CD4-positive, alpha-beta T cell (primary cell): ENCODE data around the gene MED20. TPM values are rescaled to one million over a fixed set of nuclear protein-coding genes. Genes with fewer than 3 reads are reported as not detected.
A peak's percentile ranks its signal among the peaks of the same experiment; 100 is the strongest.

ENCODE experiments used
- ATAC-seq: fragments of 200-7000 bp; cut with Tn5 transposase; one replicate; pipeline ENCODE4 v1.10.0; 2022; ENCODE audit warnings: mild to moderate bottlenecking; ENCODE audit not compliant: poor library complexity
- CTCF ChIA-PET: fragments of 350-600 bp; sonication (Branson Sonifier 250); formaldehyde crosslinking; loops from one replicate; lab custom pipeline; 2021; ENCODE audit warnings: antibody characterized with exemption, inconsistent platforms; lab: Charles Lee
- POLR2A ChIA-PET: fragments of 350-600 bp; sonication (Branson Sonifier 250); formaldehyde crosslinking; loops from one replicate; lab custom pipeline; 2021; ENCODE audit warnings: antibody characterized with exemption, inconsistent platforms; lab: Charles Lee
- DNase-seq, 14 experiments: peaks; one replicate each; pipeline ENCODE4 v3.0.0-alpha.2; 2013 to 2020; ENCODE audit warnings: mixed read lengths in 2 of 14
- H3K27ac ChIP-seq, 2 donors: one replicate each; pipeline versions ENCODE4 v1.5.1 to v1.7.0; 2013; ENCODE audit warnings: low read length in 2 of 2, low read depth in 1 of 2, mild to moderate bottlenecking in 1 of 2
- H3K27me3 ChIP-seq, 2 experiments: 1 replicate in 1 of 2; 2 replicates in 1 of 2; pipeline versions ENCODE4 v1.6.1 to v1.7.0; 2013; ENCODE audit warnings: low read length in 2 of 2, control low read depth in 1 of 2, mild to moderate bottlenecking in 1 of 2, moderate library complexity in 1 of 2; ENCODE audit not compliant: insufficient read depth in 2 of 2, control insufficient read depth in 1 of 2
- H3K36me3 ChIP-seq: one replicate; pipeline ENCODE4 v1.6.1; 2013; ENCODE audit warnings: low read length, control low read depth; ENCODE audit not compliant: insufficient read depth
- H3K4me1 ChIP-seq: one replicate; pipeline ENCODE4 v1.6.1; 2013; ENCODE audit warnings: low read length, control low read depth; ENCODE audit not compliant: insufficient read depth
- H3K4me3 ChIP-seq: one replicate; pipeline ENCODE4 v1.5.1; 2013; ENCODE audit warnings: mild to moderate bottlenecking, low read length, moderate library complexity
- H3K9me3 ChIP-seq, 2 experiments: 1 replicate in 1 of 2; 2 replicates in 1 of 2; pipeline versions ENCODE4 v1.6.1 to v1.7.0; 2013; ENCODE audit warnings: low read length in 2 of 2, mild to moderate bottlenecking in 2 of 2, control low read depth in 1 of 2, moderate library complexity in 1 of 2; ENCODE audit not compliant: control insufficient read depth in 1 of 2, insufficient read depth in 1 of 2
- H3K27ac Mint-ChIP-seq: one replicate; pipeline ENCODE4 v1.8.0; 2020; ENCODE audit warnings: mixed read lengths
- H3K27me3 Mint-ChIP-seq: one replicate; pipeline ENCODE4 v1.8.0; 2021; ENCODE audit warnings: mixed read lengths
- H3K36me3 Mint-ChIP-seq: one replicate; pipeline ENCODE4 v1.8.0; 2021; ENCODE audit warnings: low read depth, mixed read lengths
- H3K4me1 Mint-ChIP-seq: one replicate; pipeline ENCODE4 v1.8.0; 2021; ENCODE audit warnings: low read depth, mixed read lengths
- H3K4me3 Mint-ChIP-seq: one replicate; pipeline ENCODE4 v1.8.0; 2020; ENCODE audit warnings: mild to moderate bottlenecking, mixed read lengths
- H3K9me3 Mint-ChIP-seq: one replicate; pipeline ENCODE4 v1.8.0; 2020; ENCODE audit warnings: mixed read lengths
- CTCF ChIP-seq: fragments of 200-600 bp; IDR thresholded peaks from one replicate; pipeline ENCODE4 v1.8.0; 2022; ENCODE audit warnings: antibody characterized with exemption, mild to moderate bottlenecking
- intact Hi-C, 2 experiments: fragments of 100-400 bp; cut with DNase I in 1 of 2; cut with micrococcal nuclease in 1 of 2; formaldehyde crosslinking; loops; one replicate each; pipeline versions ENCODE4 v1.15.1 to v1.9.0; 2023 to 2025; cut with DNase I, micrococcal nuclease
- total RNA-seq, 174 experiments: library from RNA in 2 of 174; stranded (reverse) in 2 of 174; gene quantifications; one replicate each; pipeline ENCODE4 v1.2.3 and lab custom pipeline; 2021 to 2026

Gene MED20
- total RNA-seq, 2 experiments from 2014 or later: 1.3 to 1.6 TPM

DNA sequence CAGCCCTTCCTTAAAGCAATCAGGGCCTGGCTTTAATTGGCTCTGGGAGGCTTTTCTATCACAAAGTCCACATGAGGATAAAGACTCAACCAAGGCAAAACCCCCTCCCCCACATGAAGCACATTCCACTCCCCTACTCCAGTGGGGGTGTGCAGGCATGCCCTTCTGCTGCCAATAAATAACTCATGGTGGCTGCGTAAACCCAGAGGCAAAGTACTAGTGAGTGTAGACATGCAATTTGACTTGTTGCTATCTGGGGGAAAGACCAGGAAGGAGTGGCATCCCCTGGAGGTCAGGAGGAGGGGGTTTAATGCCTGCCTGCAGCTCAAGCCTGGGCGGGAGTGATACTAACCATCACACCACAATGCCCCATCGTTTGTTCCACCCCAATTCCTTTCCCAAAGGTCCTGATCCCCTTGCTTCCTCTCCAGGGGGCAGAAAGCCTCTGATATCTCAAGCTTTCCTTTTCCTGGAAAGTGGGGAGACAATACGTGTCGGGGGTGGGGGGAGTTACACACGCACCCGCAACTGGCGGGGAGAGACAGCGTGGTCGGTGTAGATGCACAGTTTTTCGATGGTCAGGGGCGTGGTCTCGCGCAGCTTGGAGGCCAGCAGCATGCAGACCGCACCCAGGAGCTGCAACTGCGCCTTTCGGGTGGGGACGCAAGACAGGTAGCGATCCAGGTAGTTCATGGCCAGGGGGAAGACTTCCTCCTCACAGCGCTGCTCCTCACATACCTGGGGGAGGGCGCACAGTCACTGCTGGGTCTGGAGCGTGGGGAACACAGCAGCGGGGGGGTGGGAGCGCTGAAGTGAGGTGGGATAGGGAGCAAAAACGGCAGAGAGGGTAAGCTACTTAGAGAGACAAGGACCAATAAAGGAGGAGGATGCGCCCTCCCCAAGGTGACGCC is 19.2 kb upstream of the MED20 start:
- TF ChIP-seq CTCF: no peak
- POLR2A ChIA-PET: interaction anchor here (1.0 to 9.1 kb wide), 10 partner anchors 10 to 1039 kb away, joined by 3 to 168 read pairs (median 8); partner anchors contain the start of genes BYSL, MED20, PEX6 and TAF8
- peak overlapping the region; percentile 93 for H3K27ac Mint-ChIP-seq
- Histone ChIP-seq H3K9me3 (no peaks in the 10 kb centered on the region), H3K27me3 (no peaks in the 10 kb centered on the region), H3K4me3 (peak overlapping the region; percentile 96), H3K27ac (peak overlapping the region; percentile 68 to 74), H3K4me1 (peaks cover 76% of the 10 kb centered on the region), H3K36me3 (peaks cover 38% of the 10 kb centered on the region)
- peaks cover 81% of the 10 kb centered on the region for H3K4me1 Mint-ChIP-seq
- DNase-seq (peak in 5 of 14 experiments; percentile 10 to 53 (median 15)), ATAC-seq (peak; percentile 0)
- no peaks in the 10 kb centered on the region for H3K27me3 Mint-ChIP-seq
- intact Hi-C loops: loop anchor here (1.0 to 5.0 kb wide), 6 partner anchors 37 to 153 kb away; partner anchors contain the start of genes TOMM6 (in 1 of the 2) and USP49 (in 1 of the 2)
- CTCF ChIA-PET: interaction anchor here (1.1 to 7.7 kb wide), 8 partner anchors 12 to 153 kb away, joined by 3 to 84 read pairs (median 6); partner anchors contain the start of genes BYSL, MED20, TAF8 and TOMM6
- no peaks in the 10 kb centered on the region for H3K9me3 Mint-ChIP-seq
- H3K4me3 Mint-ChIP-seq: peak overlapping the region; percentile 97
- H3K36me3 Mint-ChIP-seq: peaks cover 68% of the 10 kb centered on the region

DNA sequence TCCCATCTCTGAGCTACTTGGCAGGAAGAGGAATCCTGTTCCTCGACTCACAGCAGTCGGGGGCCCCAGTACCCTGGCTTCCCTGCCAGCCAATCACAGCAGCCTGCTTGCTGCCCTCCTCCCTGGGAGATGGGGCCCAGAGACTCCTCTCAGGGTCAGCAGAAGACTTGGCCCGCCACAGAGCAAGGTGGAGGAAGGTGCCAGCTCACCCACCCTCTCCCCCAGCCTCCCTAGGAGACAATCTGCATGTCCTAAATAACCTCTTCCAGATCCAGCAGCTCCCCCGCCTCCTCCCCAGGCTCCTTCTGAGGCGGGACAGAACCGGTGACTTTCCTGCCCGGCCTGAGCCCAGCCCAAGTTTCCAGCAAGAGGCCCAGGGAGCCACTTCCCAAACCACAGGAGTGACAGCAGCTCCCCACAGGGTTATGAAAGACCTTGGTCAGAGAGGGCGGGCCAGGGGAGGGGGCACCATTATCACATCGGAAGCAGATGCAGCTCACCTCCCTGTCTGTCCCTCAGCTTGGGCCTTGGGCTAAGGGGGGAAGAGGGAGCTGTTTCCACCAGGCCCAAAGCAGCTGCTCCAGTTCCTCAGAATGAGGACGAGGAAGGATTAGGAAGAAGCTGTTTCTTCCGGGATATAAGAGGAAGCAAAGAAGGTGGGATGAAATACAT is 18.4 kb upstream of the MED20 start:
- ATAC-seq (no peak), DNase-seq (peak in 6 of 14 experiments; percentile 6 to 52 (median 40))
- POLR2A ChIA-PET: interaction anchor here (0.6 to 9.1 kb wide), 16 partner anchors 8 to 1040 kb away, joined by 3 to 168 read pairs (median 6); partner anchors contain the start of genes BYSL, MED20, PEX6 and TAF8
- TF ChIP-seq CTCF: no peak
- peak overlapping the region; percentile 93 for H3K27ac Mint-ChIP-seq
- H3K27me3 Mint-ChIP-seq: no peaks in the 10 kb centered on the region
- Histone ChIP-seq H3K27me3 (no peaks in the 10 kb centered on the region), H3K4me3 (peak overlapping the region; percentile 96), H3K4me1 (peaks cover 80% of the 10 kb centered on the region), H3K36me3 (peaks cover 46% of the 10 kb centered on the region), H3K27ac (peak overlapping the region; percentile 64 to 68), H3K9me3 (no peaks in the 10 kb centered on the region)
- peaks cover 72% of the 10 kb centered on the region for H3K36me3 Mint-ChIP-seq
- H3K4me1 Mint-ChIP-seq: peaks cover 82% of the 10 kb centered on the region
- peak overlapping the region; percentile 97 for H3K4me3 Mint-ChIP-seq
- H3K9me3 Mint-ChIP-seq: no peaks in the 10 kb centered on the region
- CTCF ChIA-PET: interaction anchor here (1.1 to 7.7 kb wide), 12 partner anchors 9 to 160 kb away, joined by 3 to 84 read pairs (median 4); partner anchors contain the start of genes BYSL, FRS3, MED20 and TAF8
- intact Hi-C loops: loop anchor here (5.0 kb wide), 4 partner anchors 42 to 152 kb away; partner anchors contain the start of genes TOMM6 (in 1 of the 2) and USP49 (in 1 of the 2)
